HG02970 (cell line): Measurements from ENCODE around the gene DBF4B.
"Not testable (repeated sequence)": the region's sequence is repeated elsewhere in the genome, so short reads cannot be mapped to it uniquely, and the experiment has no call there.

Source experiments
- ATAC-seq: cut with Tn5 transposase; IDR thresholded peaks from one replicate; pipeline ENCODE4 v1.9.1; 2021; ENCODE audit warnings: mild to moderate bottlenecking, moderate library complexity, moderate number of reproducible peaks; ENCODE audit not compliant: unreplicated experiment, low FRiP score

The DBF4B gene

GRCh38 chr17:44708401-44709263, at the start of gene DBF4B:
Gene DBF4B (plus strand): TSS chr17:44708665. CDS start chr17:44708821, 156 bp downstream.
- ATAC-seq = peak; percentile 82

- no peak for ATAC-seq
These were observed 46.6 kb upstream of the DBF4B start for GRCh38 chr17:44661835-44662234.

- ATAC-seq = no peak
These were observed 45.4 kb upstream of the DBF4B start for GRCh38 chr17:44663095-44663494.

GRCh38 chr17:44664867-44665266, 43.6 kb upstream of the DBF4B start:
- ATAC-seq = no peak

- no peak for ATAC-seq
These were observed 42.5 kb upstream of the DBF4B start for GRCh38 chr17:44666006-44666405.

GRCh38 chr17:44672479-44673093, 35.9 kb upstream of the DBF4B start:
- ATAC-seq = no peak

- ATAC-seq = no peak
These were observed 34.6 kb upstream of the DBF4B start for GRCh38 chr17:44673893-44674292.

GRCh38 chr17:44677136-44677535, 31.3 kb upstream of the DBF4B start:
- ATAC-seq = no peak

GRCh38 chr17:44683303-44683702, 25.2 kb upstream of the DBF4B start:
- not testable (repeated sequence) for ATAC-seq

GRCh38 chr17:44687756-44688155, 20.7 kb upstream of the DBF4B start:
- ATAC-seq = no peak

GRCh38 chr17:44688200-44688599, 20.3 kb upstream of the DBF4B start:
- ATAC-seq = no peak

GRCh38 chr17:44688675-44689476, 19.6 kb upstream of the DBF4B start:
- ATAC-seq = no peak

GRCh38 chr17:44689477-44690217, 18.8 kb upstream of the DBF4B start, which contains the start of gene CCDC43:
Gene CCDC43 (minus strand): TSS chr17:44689776. CDS start chr17:44689753, 23 bp downstream.
- peak; percentile 87 for ATAC-seq

- not testable (repeated sequence) for ATAC-seq
These were observed 17.6 kb upstream of the DBF4B start for GRCh38 chr17:44690746-44691306.

GRCh38 chr17:44693609-44694008, 14.9 kb upstream of the DBF4B start:
- no peak for ATAC-seq

- ATAC-seq = not testable (repeated sequence)
These were observed 8.2 kb upstream of the DBF4B start for GRCh38 chr17:44700288-44700687.

GRCh38 chr17:44707755-44708400, 587 bp upstream of the DBF4B start:
- no peak for ATAC-seq

- no peak for ATAC-seq
These were observed 11.0 kb downstream of the DBF4B start for GRCh38 chr17:44719444-44719843.

GRCh38 chr17:44722254-44722653, 13.8 kb downstream of the DBF4B start:
- ATAC-seq = no peak
